HG02759 (cell line): Measurements from ENCODE around the gene RBM8A.

ENCODE experiments used
- ATAC-seq: cut with Tn5 transposase; IDR thresholded peaks from one replicate; pipeline ENCODE4 v1.9.1; 2021; ENCODE audit warnings: mild to moderate bottlenecking, moderate library complexity; ENCODE audit not compliant: unreplicated experiment

The RBM8A gene

DNA sequence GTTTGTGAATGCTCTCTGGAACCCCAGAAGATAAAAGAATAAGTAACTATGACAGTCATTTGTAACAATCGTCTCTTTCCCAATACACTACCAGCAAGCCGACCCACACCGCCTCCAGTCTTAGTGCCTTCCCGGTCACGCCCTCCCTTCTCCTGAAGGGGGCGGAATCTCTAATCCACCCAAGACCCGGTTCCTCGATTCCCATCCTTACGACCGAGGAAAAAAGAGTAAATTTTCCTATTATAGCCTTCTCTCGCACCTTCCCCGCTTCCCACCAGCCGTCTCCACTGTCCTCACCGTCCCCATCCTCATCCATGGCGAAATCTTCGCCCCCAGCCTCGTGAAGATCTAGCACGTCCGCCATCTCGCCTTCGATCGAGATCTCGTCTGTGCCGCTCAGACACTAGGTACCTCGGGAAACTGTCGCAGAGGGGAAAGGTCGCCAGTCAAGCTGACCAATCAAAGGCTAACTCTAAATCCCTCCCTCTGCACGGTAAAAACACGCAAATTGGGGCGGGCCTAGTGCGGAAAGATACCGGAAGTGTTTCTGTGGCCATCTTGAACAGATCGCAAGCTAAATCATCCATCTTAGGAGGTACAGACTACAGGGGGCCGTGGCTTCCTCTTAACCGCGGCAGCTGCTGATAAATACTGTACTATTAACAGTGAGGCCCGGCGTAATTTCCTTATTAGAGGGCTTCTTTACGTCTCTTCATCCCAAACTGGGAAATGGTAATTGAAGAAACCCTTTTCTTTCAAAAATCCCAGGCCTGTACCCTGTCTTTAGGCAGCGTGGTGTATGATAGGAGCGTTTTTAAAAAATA, at the start of gene RBM8A:
Gene RBM8A (minus strand): TSS at position 422 of the 824 bp plus-strand sequence. CDS start 58 bp downstream, at position 364.
- peak; percentile 97 for ATAC-seq

DNA sequence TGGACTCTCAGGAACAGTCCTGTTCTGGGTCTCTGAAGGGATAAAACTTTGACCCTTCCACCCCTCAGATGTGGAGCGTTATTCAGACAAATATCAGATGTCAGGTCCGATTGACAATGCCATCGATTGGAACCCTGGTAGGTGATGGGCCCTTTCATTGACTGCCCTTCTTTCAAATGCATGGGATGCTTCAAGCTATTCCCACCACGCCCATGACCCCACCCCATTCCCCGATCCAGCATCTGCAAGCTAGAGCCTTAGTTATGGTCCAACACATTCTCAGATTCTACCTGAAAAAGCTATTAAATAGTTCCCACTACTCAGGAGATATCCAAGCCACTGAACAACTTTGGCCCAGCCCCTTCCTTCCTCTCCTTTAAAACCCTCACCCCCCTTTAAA, 49.7 kb upstream of the RBM8A start:
- no peak for ATAC-seq

DNA sequence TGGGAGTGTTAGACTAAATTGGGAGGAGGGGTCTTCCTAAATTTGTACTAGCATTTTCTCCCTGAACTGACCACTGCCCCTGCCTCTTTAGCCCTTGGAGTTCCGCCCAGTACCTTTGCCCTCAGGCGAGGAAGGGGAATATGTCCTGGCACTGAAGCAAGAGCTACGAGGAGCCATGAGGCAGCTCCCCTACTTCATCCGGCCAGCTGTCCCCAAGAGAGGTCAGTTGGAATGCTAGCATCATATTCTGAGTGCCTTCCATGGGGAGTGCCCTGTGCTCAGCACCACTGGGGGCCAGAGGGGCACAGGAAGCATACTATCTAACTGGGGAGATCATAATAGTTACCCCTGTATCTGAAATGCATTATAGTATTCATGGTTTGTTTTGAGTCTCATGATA, 47.9 kb upstream of the RBM8A start:
- ATAC-seq: no peak

DNA sequence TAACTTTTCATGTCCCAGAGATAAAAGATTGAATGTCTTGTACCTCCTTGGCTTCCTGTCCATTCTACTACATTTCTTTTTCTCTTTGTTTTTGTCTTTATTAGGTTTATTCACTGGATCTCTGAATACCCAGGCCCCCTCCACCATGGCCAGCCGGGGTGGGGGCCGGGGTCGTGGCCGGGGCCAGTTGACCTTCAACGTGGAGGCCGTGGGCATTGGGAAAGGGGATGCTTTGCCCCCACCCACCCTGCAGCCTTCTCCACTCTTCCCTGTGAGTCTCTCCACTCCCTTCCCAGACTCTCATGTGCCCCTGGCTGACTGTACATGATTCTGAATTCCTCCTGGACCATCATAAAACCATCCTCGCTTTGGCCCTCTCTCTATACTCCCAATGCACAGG, 47.4 kb upstream of the RBM8A start:
- ATAC-seq: no peak

DNA sequence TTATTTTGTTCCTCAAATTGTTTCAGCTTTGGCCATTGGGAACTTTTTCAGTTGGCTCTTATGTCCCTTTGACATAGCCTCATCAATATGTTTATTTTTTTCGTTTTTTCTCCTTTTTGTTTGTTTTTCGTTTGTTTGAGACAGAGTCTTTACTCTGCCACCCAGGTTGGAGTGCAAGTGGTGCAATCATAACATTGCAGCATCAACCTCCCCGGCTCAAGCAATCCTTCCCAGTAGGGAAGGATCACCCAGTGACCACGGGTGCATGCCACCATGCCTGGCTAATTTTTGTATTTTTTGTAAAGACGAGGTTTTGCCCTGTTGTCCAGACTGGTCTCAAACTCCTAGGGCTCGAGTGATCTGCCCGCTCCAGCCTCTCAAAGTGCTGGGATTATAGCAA, 45.3 kb upstream of the RBM8A start:
- no peak for ATAC-seq

DNA sequence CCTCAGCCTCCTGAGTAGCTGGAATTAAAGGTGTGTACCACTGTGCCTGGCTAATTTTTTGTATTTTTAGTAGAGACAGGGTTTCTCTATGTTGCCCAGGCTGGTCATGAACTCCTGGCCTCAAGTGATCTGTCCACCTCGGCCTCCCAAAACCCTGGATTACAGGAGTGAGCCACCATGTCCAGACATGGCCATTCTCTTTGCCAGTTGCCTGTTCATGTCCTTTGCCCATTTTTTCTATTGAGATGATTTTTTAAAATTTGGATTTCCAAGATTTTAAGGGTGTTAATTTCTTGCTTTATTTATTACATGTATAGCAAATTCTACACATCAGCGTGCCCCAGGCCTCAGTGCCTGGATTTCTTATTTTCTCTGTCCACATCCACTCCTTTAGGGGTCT, 40.0 kb upstream of the RBM8A start:
- ATAC-seq: no peak

DNA sequence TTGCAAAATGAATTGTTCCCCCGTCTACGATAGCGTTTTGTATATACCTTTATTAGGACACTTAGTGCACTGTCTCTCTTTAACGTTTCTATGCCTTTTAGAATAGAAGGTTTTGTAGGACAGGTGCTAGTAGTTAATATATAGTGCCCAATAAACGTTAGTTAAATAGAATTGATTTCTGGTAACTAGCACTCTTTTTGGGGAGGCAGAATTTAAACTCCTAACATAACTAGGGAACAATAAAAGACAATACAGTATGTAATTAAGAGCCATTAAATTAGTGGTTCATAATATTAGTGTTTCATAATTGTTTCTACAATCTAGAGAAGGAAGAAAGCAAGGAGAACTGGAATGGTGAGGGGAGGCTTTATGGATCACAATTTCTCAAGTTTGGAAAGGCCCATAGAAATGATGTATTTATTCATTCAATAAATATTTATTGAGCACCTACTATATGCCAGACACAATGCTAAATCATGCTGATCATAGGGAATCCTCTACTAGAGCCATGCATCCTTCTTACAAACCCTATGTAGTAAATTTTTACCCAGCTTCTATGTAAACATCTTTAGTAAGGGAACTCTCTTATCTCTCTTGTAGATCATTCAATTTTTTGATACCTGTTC, 37.9 kb upstream of the RBM8A start:
- ATAC-seq: no peak

DNA sequence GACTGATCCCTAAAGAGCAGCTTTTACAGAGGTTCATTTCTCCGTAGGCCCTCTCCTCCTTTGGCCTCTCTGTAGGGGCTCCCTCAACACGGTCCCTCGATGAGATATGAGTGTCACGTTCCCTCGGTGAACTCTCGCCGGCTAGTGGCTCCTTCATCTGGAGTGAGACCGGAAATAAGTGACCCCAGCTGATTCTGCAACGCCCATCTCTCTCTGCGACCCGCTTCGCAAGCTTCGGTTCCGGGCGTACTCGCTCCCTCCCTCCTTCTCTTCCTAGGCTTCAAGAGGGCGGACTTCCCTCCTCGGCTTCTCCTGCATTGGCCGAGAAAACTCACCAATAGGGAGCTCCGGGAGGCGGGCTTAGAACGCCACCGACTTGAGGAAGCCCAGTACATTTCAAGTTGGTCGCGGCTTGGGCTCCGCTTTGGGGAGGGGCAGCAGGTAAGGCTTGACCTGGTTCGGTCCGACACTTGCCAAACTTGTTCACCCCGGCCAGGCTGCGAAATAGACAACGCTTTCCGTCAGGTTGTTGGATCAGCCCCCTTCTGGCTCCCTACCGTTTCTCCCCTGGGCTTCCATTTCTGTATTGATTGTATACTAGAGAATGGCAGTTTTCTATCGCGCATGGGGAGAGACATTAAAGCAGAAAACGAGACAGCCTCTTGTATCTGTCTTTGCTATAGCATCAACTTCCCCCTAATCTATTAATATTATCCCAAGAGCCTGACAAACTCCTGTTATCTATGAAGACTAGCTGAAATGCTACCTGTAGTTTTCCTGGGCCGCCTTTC, 37.2 kb upstream of the RBM8A start, which contains the start of the genes ANKRD34A and POLR3GL:
Gene ANKRD34A (minus strand): TSS at position 248 of the 791 bp plus-strand sequence. CDS start 2,816 bp downstream, outside the sequence.
Gene POLR3GL (plus strand): TSS at position 363 of the 791 bp plus-strand sequence. CDS start 10,176 bp downstream, outside the sequence.
- ATAC-seq: peak; percentile 90

DNA sequence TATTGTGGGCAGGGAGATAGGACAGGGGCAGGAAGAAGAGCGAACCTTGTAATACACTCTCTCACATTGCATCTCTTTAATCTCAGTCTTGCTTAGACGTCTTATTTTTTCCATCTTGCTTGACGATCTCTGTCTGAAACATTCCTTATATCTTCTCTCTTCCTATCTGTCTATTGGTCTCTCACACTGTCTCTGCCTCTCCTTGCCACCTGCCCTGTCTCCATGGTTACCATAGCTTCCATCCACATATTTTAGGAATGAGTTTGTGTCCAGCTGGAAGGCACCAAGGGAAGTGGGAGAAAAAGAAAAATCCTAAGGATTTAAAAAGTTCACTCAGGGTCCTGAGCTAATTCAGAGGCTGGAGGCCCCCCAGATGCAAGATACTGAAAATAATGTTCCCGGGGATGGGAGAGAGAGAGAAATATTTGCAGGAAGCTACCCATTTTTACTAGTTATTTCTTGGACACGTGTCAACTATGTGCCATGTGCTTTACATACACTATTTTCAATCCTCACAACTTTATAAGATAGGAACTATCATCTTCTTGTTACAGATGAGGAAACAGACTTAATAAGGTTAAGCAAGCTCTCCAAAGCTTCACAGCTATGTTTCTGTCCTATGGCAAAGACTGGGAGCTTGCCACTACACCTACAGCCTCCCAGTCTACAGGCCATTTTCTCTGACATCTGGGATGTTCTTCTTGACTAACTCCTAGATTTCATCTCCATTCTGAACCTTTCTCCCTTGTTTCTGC, 36.2 kb upstream of the RBM8A start:
- ATAC-seq: no peak

DNA sequence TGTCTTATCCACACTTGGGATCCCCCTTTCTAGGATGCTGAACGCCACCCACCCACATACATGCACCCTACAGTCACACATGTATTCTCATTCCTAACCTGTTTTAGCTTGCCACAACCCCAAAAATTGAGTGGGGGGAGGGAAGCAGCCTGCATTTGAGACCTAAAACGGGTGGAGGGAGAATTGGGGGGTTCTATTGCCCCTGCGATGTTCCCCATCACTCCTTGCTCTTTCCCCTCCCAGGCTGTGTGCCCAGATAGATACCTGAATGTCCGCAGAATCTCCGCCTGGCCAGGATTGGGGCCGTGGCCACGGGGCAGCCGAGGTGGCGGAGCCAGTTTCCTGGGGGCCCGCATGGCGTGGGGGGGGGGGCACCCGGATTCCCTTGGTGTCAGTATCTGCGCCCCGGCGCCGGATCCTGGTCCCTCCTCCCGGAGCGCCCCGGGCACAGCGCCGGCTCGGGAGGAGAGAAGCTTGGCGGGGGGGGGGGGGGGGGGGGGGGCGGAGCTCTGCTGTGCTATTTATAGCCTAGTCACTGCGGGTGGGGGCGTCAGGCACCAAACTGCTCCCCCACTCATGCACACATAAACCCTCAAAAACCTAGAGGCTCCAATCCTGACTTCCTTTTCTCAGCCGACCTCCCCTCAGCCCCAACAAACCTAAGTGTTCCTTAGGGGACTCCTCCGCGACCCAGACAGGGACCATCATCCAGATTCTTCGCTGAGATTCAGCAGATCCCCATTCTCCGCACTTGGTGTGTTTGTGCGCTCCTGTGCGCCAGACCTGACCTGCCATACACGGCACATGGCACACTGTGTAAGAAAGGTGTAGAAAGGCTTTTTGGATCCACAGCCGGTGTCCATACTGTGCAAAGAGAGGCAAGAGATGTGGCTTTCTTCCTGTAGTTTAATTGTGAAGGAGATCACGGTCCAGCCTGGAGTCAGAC, 35.1 kb upstream of the RBM8A start:
- ATAC-seq: no peak

DNA sequence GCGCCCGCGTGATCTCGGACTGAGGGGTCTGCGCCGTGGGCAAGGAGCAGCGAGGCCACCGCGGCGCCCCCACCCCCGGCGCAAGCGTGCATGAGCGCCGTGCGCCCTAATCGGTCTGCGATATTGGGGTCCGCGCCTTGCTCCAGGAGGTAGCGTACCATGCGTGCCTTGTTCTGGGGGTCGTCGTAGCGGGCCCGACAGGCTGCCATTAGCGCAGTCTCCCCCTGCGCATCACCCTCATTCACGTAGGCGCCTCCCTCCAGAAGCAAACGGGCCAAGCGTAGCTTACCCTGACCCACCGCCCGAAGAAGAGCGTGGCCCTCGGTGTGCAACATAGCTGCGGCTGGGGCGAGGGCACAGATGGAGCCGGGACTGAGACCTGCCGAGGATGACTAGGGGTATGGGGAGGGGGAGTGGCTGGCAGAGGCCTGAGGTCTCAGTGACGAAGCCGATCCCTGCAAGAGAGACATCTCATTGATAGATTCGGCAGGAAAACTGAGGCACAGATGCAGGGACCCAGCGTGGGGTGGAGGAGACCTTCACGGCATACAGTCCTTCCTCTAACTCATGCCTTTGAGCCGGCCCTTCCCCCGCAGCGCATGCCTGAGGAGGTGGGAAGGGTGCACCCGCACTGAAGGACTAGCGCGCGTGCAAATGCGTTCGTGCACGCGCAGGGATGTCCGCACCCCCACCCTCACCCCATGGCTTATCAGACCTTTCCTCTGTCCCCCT, 34.3 kb upstream of the RBM8A start:
- no peak for ATAC-seq

DNA sequence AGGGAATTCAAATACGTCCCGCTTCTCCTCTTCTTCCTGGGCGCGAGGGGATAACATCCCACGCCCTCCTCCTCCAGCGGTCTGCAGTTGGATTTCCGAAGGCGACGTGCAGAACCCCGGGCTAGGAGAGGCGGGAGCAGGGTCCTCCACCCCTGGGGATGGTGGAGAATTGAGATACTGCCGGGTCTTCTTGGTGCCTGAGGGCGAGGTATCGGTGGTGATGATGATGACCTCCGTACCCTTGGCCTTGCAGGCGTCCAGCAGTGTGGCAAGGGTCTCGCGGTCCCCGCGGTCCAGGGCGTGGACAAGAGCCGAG, 33.8 kb upstream of the RBM8A start:
- ATAC-seq: no peak

DNA sequence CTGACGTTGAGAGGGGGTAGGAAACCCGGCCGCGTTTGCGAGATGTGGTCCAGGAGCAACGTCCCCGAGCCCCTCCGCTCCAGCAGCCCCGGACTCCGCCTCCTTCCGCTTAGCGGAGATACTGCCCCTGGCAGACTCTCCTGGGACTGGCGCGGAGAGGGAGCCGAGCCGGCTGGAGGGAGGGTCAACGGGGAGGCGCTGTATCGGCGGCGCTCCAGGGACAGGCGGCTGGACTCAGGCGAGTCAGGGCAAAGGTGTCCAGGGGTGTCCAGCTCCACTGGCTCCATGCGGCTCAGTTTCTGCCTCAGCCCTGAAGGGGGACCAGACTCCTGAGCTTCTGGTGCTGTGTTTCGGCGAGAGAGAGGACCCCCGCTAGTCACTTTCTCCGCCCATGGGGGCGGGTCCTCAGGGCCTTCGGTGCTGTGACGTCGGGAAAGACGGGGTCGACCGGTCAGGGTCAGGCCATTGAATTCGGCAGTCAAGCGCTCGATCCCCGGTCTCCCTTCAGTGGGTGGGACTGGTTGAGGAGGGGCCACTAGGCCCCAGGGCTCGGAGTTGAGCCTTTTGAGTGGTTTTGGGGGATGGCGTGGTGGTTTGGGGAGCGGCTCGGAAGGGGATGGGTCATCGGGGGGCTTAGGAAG, 33.3 kb upstream of the RBM8A start:
- no peak for ATAC-seq

DNA sequence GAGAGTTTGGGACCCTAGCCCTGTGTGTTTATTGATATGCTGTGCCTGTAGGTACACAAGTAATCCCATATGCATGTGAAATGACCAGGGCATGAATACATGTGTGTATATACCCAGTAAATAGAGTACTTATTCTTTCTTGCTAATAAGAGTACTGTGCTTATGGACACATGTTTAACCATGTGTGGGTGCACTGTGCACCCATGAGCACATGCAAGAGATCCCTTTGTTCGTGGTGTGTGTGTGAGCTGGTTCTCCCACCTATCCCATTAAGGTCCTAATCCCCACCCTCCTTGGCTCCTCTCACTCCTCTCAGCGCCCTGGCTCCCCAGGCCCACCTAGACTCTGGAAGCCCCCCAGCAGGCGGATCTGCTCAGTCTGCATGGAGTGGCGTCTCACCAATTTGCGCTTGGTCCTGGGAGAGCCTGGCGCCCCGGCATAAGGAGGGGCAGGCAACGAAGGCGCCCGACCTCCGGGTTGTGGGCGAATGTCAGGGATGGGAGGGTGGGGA, 32.7 kb upstream of the RBM8A start:
- no peak for ATAC-seq

DNA sequence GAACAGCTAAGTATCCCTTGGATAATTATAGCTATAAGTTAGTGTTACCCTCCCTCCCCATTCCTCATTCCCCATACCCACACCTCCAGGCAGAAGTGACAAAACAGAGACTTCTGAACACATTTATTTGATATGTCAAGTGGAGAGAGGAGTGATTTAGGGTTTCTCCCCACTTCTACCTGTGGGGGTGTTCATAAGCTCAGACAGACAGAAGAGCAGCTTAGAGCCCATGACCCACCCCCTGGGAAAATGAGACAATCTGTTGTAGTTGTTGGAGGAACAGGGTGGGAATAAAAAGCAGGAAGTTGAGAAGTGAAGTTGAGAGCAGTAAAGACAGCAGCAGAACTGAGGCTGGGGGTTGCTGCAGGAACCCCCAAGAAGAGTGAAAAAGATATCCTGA, 32.0 kb upstream of the RBM8A start:
- ATAC-seq: no peak

DNA sequence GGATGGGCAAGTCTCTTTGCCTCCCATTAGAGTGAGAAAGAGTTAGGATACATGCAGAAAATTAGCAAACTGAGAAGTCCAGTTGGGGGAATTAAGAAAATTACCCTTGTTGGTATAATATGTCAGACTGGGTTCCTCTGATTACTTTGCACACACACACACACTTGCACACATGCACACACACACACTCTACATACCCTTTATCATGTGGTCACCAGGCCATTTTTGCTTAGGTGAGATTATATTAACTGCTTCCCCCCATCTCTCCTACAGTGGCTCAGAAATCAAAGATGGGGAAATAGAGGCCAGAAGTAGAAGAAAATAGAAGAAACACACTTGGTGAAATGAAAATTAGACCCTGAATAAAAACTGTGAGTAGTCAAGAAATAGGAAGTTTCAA, 31.4 kb upstream of the RBM8A start:
- ATAC-seq: no peak

DNA sequence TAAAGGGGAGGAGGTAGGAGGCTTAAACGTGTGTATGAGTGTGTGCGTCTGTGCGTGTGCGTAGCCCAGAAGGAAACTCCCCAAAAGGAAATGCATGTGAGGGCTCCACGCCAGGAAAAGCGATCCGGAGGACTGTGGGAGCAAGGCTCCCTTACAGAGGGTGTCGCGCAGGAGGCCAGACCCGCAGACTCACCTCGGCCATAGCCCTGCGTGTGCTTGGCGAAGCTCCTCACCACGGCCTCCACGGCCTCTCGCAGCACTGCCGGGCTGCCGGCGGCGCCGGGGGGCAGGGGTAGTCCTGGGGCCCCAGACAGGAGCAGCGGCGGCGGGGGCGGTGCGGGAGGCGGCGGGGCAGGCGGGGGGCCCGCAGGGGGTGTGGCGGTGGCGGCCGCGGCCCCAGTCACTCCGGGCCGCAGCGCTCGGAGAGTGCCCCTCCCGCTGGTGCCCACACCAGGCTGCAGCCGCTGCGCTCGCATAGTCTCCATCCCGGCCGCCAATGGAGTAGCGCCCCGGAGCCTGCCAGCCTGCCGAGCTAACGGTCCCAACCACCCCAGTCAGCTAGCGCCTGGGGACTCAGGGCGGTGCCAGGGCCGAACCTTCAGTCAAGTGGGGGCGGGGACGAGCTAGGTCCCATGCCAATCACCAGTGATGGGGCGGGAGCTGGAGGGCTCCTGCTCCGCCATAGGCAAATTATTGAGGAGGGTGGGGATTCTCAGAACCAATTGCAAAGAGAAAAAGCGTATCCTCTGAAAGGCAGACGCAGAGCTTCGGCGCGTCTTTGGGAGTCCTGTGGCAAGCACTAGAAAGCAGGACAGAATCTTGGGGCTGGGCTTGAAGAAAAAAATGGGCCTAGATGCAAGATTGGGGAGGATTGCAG, 30.4 kb upstream of the RBM8A start, which contains the start of gene LIX1L:
Gene LIX1L (minus strand): TSS at position 575 of the 877 bp plus-strand sequence. CDS start 90 bp downstream, at position 485.
- ATAC-seq: peak; percentile 88
